HG03378 (cell line): ENCODE data around the gene KXD1.

Source experiments
- ATAC-seq: cut with Tn5 transposase; IDR thresholded peaks from one replicate; pipeline ENCODE4 v1.9.1; 2021; ENCODE audit warnings: mild to moderate bottlenecking, moderate library complexity; ENCODE audit not compliant: unreplicated experiment

KXD1 gene

GRCh38 chr19:18612051-18612771 lies 54.5 kb downstream of the KXD1 start:
- ATAC-seq = no peak

DNA sequence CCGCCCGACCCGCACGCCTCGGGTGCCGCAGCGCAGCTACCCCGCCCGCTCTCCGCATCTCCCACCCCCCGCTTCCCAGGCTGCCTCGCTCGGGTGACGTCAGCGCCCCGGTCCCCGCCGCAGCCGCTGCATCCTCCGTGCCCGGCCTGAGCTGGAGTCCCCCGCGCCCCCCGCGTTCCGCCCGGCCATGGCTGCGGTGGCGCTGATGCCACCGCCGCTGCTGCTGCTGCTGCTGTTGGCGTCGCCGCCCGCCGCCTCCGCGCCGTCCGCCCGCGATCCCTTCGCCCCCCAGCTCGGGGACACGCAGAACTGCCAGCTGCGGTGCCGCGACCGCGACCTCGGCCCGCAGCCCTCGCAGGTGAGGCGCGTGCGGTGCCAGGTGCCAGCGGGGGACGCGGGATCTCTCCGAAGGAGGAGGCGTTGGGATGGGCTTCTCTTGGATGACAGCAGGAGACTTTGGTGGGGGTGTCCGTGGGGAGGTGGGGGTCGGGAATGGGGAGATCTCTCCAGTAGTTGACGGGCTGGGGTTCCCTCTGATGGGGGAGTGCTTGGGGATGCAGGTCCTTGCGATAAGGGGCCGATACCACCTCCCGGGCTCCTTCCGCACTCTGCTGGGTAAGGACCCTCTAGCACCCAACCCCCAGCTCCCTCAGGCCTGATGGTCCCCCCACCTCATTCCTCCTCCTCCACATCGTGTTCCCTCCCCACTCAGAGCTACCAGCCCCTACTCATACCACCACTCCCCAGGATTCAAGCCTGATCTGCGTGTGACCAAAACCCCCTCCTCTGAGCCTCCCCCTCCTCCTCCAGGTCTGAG lies 55.3 kb downstream of the KXD1 start, which contains the start of gene TMEM59L:
Gene TMEM59L, plus strand, starts transcription at position 99 of the 817 bp plus-strand sequence. Its CDS starts 89 bp downstream, at position 188.
- no peak for ATAC-seq

- ATAC-seq = no peak
Observed at GRCh38 chr19:18613589-18614234, 56.0 kb downstream of the KXD1 start.

GRCh38 chr19:18616023-18616422 lies 58.4 kb downstream of the KXD1 start:
- no peak for ATAC-seq

- ATAC-seq = no peak
Observed at GRCh38 chr19:18617562-18617961, 59.9 kb downstream of the KXD1 start.

DNA sequence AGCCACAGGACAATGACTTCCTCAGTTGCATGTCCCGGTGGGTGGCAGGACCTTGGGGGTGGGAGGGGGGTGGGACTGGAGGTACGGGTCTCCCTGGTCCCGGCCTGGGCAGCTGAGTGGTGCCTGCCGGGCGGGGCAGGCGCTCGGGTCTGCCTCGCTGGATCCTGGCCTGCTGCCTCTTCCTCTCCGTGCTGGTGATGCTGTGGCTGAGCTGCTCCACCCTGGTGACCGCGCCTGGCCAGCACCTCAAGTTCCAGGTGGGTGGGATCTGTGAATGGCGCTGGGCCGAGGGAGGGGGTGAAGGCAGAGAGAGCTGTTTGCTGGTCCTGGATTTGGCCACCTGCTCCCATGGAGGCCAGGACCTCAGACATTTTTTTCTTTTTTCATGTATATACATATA lies 60.6 kb downstream of the KXD1 start:
- no peak for ATAC-seq
